OCI-M1 (cell line): ENCODE measurements around the gene RGR.

Experiments used
- DNase-seq: peaks from one replicate; lab custom pipeline; 2025; lab: John Stamatoyannopoulos, UW

RGR gene

GRCh38 chr10:84221916-84222315, 22.9 kb upstream of the RGR start:
- DNase-seq = no peak

GRCh38 chr10:84224411-84225028, 20.3 kb upstream of the RGR start:
- DNase-seq = peak; percentile 9

- DNase-seq = no peak
Observed at GRCh38 chr10:84225427-84226173, 19.3 kb upstream of the RGR start, which contains the start of gene LRIT2. Gene LRIT2, minus strand, starts transcription at chr10:84225544. Its CDS starts 24 bp downstream, at chr10:84225520.

- no peak for DNase-seq
Observed at GRCh38 chr10:84226616-84227015, 18.2 kb upstream of the RGR start.

- DNase-seq = no peak
Observed at GRCh38 chr10:84227810-84228209, 17.0 kb upstream of the RGR start.

GRCh38 chr10:84230359-84230758, 14.5 kb upstream of the RGR start:
- no peak for DNase-seq

- no peak for DNase-seq
Observed at GRCh38 chr10:84232376-84232775, 12.5 kb upstream of the RGR start.

- DNase-seq = no peak
Observed at GRCh38 chr10:84233940-84234339, 10.9 kb upstream of the RGR start.

GRCh38 chr10:84234479-84234878, 10.4 kb upstream of the RGR start:
- no peak for DNase-seq

GRCh38 chr10:84235096-84235495, 9.8 kb upstream of the RGR start:
- no peak for DNase-seq

- DNase-seq = no peak
Observed at GRCh38 chr10:84236807-84237198, 8.1 kb upstream of the RGR start.

- DNase-seq = no peak
Observed at GRCh38 chr10:84237199-84238051, 7.4 kb upstream of the RGR start.

- DNase-seq = no peak
Observed at GRCh38 chr10:84238909-84239308, 5.9 kb upstream of the RGR start.

GRCh38 chr10:84241185-84241790, 3.6 kb upstream of the RGR start, which contains the start of gene LRIT1:
Gene LRIT1, minus strand, starts transcription at chr10:84241546. Its CDS starts 107 bp downstream, at chr10:84241439.
- DNase-seq = no peak

- no peak for DNase-seq
Observed at GRCh38 chr10:84243759-84244158, 1.1 kb upstream of the RGR start.

- no peak for DNase-seq
Observed at GRCh38 chr10:84247496-84247895, 2.6 kb downstream of the RGR start.

- no peak for DNase-seq
Observed at GRCh38 chr10:84248794-84249193, 3.9 kb downstream of the RGR start.

GRCh38 chr10:84254552-84255478, 10.0 kb downstream of the RGR start:
- no peak for DNase-seq

- peak; percentile 60 for DNase-seq
Observed at GRCh38 chr10:84256510-84257342, 11.9 kb downstream of the RGR start.

- no peak for DNase-seq
Observed at GRCh38 chr10:84257343-84258020, 12.6 kb downstream of the RGR start.
